NT2/D1 (cell line): Measurements from ENCODE around the gene CREB5.
"Not testable (repeated sequence)": the region's sequence is repeated elsewhere in the genome, so short reads cannot be mapped to it uniquely, and the experiment has no call there.

Experiments
- DNase-seq: peaks from one replicate; pipeline ENCODE4 v3.0.0-alpha.2; 2011; ENCODE audit warnings: low read depth, low spot score
- H3K27me3 ChIP-seq: 2 replicates; pipeline ENCODE4 v1.6.0; 2011; ENCODE audit warnings: mild to moderate bottlenecking; ENCODE audit not compliant: insufficient read length, insufficient read depth
- H3K36me3 ChIP-seq: 2 replicates; pipeline ENCODE4 v1.6.1; 2011; ENCODE audit warnings: mild to moderate bottlenecking, low read length, mixed read lengths; ENCODE audit not compliant: insufficient read depth, insufficient read length
- H3K4me1 ChIP-seq: 2 replicates; pipeline ENCODE4 v1.5.1; 2011; ENCODE audit not compliant: insufficient read depth, insufficient read length
- H3K4me3 ChIP-seq: 2 replicates; pipeline ENCODE4 v1.5.1; 2011; ENCODE audit warnings: low read depth; ENCODE audit not compliant: insufficient read length
- H3K9ac ChIP-seq: 2 replicates; pipeline ENCODE4 v1.6.0; 2011; ENCODE audit warnings: low read depth; ENCODE audit not compliant: insufficient read length
- H3K9me3 ChIP-seq: 2 replicates; pipeline ENCODE4 v1.5.1; 2011; ENCODE audit warnings: mild to moderate bottlenecking, low read length; ENCODE audit not compliant: insufficient read depth
- SUZ12 ChIP-seq: IDR thresholded peaks from 2 replicates; pipeline ENCODE4 v1.6.1; 2011; ENCODE audit not compliant: insufficient read length, insufficient read depth; ENCODE audit errors: extremely low read depth
- YY1 ChIP-seq: IDR thresholded peaks from 2 replicates; pipeline ENCODE4 v1.6.1; 2011; ENCODE audit not compliant: insufficient read length, insufficient read depth
- ZNF274 ChIP-seq: IDR thresholded peaks from 2 replicates; pipeline ENCODE4 v1.6.1; 2011; ENCODE audit warnings: mild to moderate bottlenecking, low read depth, low read length

The CREB5 gene

DNA sequence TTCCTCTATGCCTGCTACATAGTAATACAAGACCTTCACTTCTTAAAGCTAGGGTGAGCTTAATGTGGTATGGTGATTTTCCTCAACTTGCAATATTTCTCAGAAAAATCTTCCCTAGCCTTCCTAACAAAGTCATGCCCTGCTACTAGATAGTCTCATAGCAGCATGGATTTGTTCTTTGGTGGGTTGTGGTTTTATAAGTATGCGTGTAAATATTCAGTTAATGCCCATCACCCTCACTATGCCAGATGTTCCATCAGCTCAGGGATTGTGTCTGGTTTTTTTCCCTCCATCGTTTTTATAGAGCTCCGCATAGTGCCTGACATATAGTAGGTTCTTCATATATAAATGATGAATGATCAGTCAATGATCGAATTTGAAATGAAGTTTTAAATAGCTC lies 182.8 kb downstream of the CREB5 start:
- H3K27me3 ChIP-seq, result no peaks in the 10 kb centered on the region
- TF ChIP-seq ZNF274 (no peak), YY1 (no peak), SUZ12 (no peak)
- no peaks in the 10 kb centered on the region for H3K36me3 ChIP-seq
- H3K9ac ChIP-seq, result no peak overlapping the region
- DNase-seq, result no peak
- no peaks in the 10 kb centered on the region for H3K4me1 ChIP-seq
- H3K4me3 ChIP-seq, result no peak overlapping the region
- no peaks in the 10 kb centered on the region for H3K9me3 ChIP-seq

DNA sequence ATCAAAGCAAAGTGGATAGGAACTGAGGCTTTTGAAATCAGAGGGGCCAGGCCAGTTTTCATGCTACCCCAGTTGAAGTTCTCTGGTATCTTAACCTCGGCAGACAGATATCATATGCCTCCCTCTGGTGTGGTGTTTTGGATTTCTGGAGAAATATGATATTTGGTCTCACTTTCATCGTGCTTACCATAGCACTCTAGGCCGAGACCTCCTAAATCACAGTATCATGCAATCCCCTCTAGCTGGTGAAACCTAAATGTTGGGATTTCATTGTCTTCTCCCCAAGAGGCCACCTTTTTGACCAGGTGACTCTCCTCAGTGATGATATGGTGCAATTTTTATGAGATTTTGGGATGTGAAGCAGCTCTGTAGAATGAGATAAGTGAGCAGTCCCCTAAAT lies 183.5 kb downstream of the CREB5 start:
- TF ChIP-seq YY1 (no peak), SUZ12 (no peak), ZNF274 (no peak)
- Histone ChIP-seq H3K9ac (no peak overlapping the region), H3K4me1 (no peaks in the 10 kb centered on the region), H3K27me3 (no peaks in the 10 kb centered on the region), H3K36me3 (no peaks in the 10 kb centered on the region), H3K9me3 (no peaks in the 10 kb centered on the region), H3K4me3 (no peak overlapping the region)
- DNase-seq, result no peak

DNA sequence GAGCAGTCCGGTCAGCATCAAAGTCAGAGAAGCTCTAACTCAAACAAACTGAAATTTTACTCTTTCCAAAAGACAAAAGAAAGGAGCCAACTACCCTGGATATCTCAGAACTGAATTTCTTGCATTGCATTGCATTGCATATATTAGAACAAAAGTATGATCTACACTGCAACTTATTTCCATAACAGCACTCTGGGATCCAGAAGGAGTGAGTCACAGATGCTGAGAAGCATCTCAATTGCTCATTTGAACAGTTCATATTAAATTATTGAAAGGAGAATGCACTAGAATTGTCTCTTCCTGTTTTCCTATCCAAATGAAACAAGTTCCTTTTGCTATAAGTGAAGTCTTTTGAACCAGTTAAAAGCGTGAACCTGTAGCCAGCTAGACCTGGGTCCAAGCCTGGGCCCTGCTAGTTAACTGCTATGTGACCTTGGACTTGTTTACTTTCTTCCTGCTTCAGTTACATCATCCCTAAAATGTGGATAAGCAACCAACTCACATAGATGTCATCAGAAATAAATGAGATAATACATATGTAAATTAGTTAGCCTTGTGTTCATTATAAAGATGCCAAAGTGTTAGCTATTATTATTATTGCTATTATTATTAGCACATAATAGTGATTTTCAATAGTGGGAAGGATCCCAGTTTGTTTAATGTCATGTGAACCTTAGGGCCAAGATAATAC lies 184.1 kb downstream of the CREB5 start:
- Histone ChIP-seq H3K9me3 (no peaks in the 10 kb centered on the region), H3K27me3 (no peaks in the 10 kb centered on the region), H3K4me1 (no peaks in the 10 kb centered on the region), H3K9ac (no peak overlapping the region), H3K4me3 (no peak overlapping the region), H3K36me3 (no peaks in the 10 kb centered on the region)
- TF ChIP-seq ZNF274, result no peak
- TF ChIP-seq SUZ12, result no peak
- TF ChIP-seq YY1, result no peak
- no peak for DNase-seq

- no peak for TF ChIP-seq YY1
- TF ChIP-seq ZNF274, result no peak
- TF ChIP-seq SUZ12, result no peak
- H3K4me1 ChIP-seq, result no peaks in the 10 kb centered on the region
- no peak for DNase-seq
- no peaks in the 10 kb centered on the region for H3K36me3 ChIP-seq
- H3K4me3 ChIP-seq, result no peak overlapping the region
- no peaks in the 10 kb centered on the region for H3K27me3 ChIP-seq
- no peaks in the 10 kb centered on the region for H3K9me3 ChIP-seq
- no peak overlapping the region for H3K9ac ChIP-seq
These were observed 185.0 kb downstream of the CREB5 start for GRCh38 chr7:28597284-28597683.

GRCh38 chr7:28598037-28598436 lies 185.7 kb downstream of the CREB5 start:
- not testable (repeated sequence) for H3K9ac ChIP-seq, H3K36me3 ChIP-seq, DNase-seq, H3K4me1 ChIP-seq, H3K27me3 ChIP-seq, H3K9me3 ChIP-seq, H3K4me3 ChIP-seq

GRCh38 chr7:28598586-28598985 lies 186.3 kb downstream of the CREB5 start:
- TF ChIP-seq SUZ12 (no peak), ZNF274 (no peak), YY1 (no peak)
- no peaks in the 10 kb centered on the region for H3K36me3 ChIP-seq
- no peaks in the 10 kb centered on the region for H3K9me3 ChIP-seq
- no peak overlapping the region for H3K9ac ChIP-seq
- H3K4me1 ChIP-seq, result no peaks in the 10 kb centered on the region
- DNase-seq, result no peak
- no peak overlapping the region for H3K4me3 ChIP-seq
- H3K27me3 ChIP-seq, result no peaks in the 10 kb centered on the region

- no peak for DNase-seq
- TF ChIP-seq YY1 (no peak), SUZ12 (no peak), ZNF274 (no peak)
- Histone ChIP-seq H3K9ac (no peak overlapping the region), H3K4me3 (no peak overlapping the region), H3K36me3 (no peaks in the 10 kb centered on the region), H3K4me1 (no peaks in the 10 kb centered on the region), H3K9me3 (no peaks in the 10 kb centered on the region), H3K27me3 (no peaks in the 10 kb centered on the region)
These were observed 187.1 kb downstream of the CREB5 start for GRCh38 chr7:28599411-28599810.
